Astrocyte (in vitro differentiated cells and primary cell): ENCODE data around the gene GAD2. TPM values are rescaled to one million over a fixed set of nuclear protein-coding genes. Genes with fewer than 3 reads are reported as not detected.

ENCODE experiments used
- DNase-seq: peaks from one replicate; pipeline ENCODE4 v3.0.0-alpha.2; 2010; ENCODE audit warnings: low read depth
- FAIRE-seq: peaks from 2 replicates; lab custom pipeline; 2011; peaks lifted over from hg19 to GRCh38; lab: Jason Lieb, UNC
- H2AFZ ChIP-seq: 2 replicates; pipeline ENCODE4 v1.6.0; 2012; ENCODE audit warnings: low read depth, low read length, inconsistent platforms
- H3K27ac ChIP-seq: 2 replicates; pipeline ENCODE4 v1.5.1; 2011; ENCODE audit warnings: low read depth, low read length, inconsistent platforms
- H3K27me3 ChIP-seq: 2 replicates; pipeline ENCODE4 v1.6.0; 2011; ENCODE audit warnings: low read length, inconsistent platforms; ENCODE audit not compliant: insufficient read depth
- H3K36me3 ChIP-seq: 2 replicates; pipeline ENCODE4 v1.5.1; 2011; ENCODE audit warnings: low read length, inconsistent platforms; ENCODE audit not compliant: insufficient read depth
- H3K4me1 ChIP-seq: 2 replicates; pipeline ENCODE4 v1.5.1; 2011; ENCODE audit warnings: low read length, inconsistent platforms; ENCODE audit not compliant: insufficient read depth
- H3K4me2 ChIP-seq: 2 replicates; pipeline ENCODE4 v1.6.0; 2012; ENCODE audit warnings: low read length, inconsistent platforms
- H3K4me3 ChIP-seq: 2 replicates; pipeline ENCODE4 v1.5.1; 2011; ENCODE audit warnings: low read depth, mild to moderate bottlenecking, low read length, inconsistent platforms; ENCODE audit not compliant: insufficient read depth
- H3K79me2 ChIP-seq: 2 replicates; pipeline ENCODE4 v1.6.0; 2012; ENCODE audit warnings: mild to moderate bottlenecking, low read length, inconsistent platforms; ENCODE audit not compliant: insufficient read depth
- H3K9ac ChIP-seq: 2 replicates; pipeline ENCODE4 v1.6.0; 2012; ENCODE audit warnings: mild to moderate bottlenecking, low read length, inconsistent platforms
- H3K9me3 ChIP-seq: 2 replicates; pipeline ENCODE4 v1.5.1; 2012; ENCODE audit warnings: low read depth, mild to moderate bottlenecking, low read length, inconsistent platforms; ENCODE audit not compliant: insufficient read depth
- H4K20me1 ChIP-seq: 2 replicates; pipeline ENCODE4 v1.6.0; 2012; ENCODE audit warnings: low read length, inconsistent platforms; ENCODE audit not compliant: insufficient read depth
- H3K27ac Mint-ChIP-seq: one replicate; pipeline ENCODE4 v1.8.0; 2021; ENCODE audit warnings: mild to moderate bottlenecking, mixed read lengths; ENCODE audit not compliant: unreplicated experiment
- H3K27me3 Mint-ChIP-seq: one replicate; pipeline ENCODE4 v1.8.0; 2021; ENCODE audit warnings: low read depth, mixed read lengths; ENCODE audit not compliant: unreplicated experiment
- H3K36me3 Mint-ChIP-seq: one replicate; pipeline ENCODE4 v1.8.0; 2021; ENCODE audit warnings: low read depth, mixed read lengths; ENCODE audit not compliant: unreplicated experiment
- H3K4me1 Mint-ChIP-seq: one replicate; pipeline ENCODE4 v1.8.0; 2021; ENCODE audit warnings: low read depth, mixed read lengths; ENCODE audit not compliant: unreplicated experiment
- H3K4me3 Mint-ChIP-seq: one replicate; pipeline ENCODE4 v1.8.0; 2021; ENCODE audit warnings: mild to moderate bottlenecking, moderate library complexity, mixed read lengths; ENCODE audit not compliant: unreplicated experiment
- H3K9me3 Mint-ChIP-seq: one replicate; pipeline ENCODE4 v1.8.0; 2021; ENCODE audit warnings: mild to moderate bottlenecking, mixed read lengths; ENCODE audit not compliant: unreplicated experiment
- EZH2 ChIP-seq: IDR thresholded peaks from 2 replicates; pipeline ENCODE4 v1.6.1; 2012; ENCODE audit warnings: mild to moderate bottlenecking, low read length, inconsistent platforms; ENCODE audit not compliant: insufficient read depth
- total RNA-seq: library from RNA; stranded (reverse); gene quantifications from 2 replicates; pipeline ENCODE4 v1.2.1, GENCODE V29; 2021
- TF ChIP-seq, protein P1 (sequence below): IDR thresholded peaks from 2 replicates; pipeline ENCODE4 v1.5.1; 2011; ENCODE audit warnings: low read depth, mild to moderate bottlenecking, inconsistent platforms, low read length, moderate library complexity; ENCODE audit not compliant: insufficient read depth

GAD2 gene
- total RNA-seq, 1 donor from 2014 or later, result not detected

DNA sequence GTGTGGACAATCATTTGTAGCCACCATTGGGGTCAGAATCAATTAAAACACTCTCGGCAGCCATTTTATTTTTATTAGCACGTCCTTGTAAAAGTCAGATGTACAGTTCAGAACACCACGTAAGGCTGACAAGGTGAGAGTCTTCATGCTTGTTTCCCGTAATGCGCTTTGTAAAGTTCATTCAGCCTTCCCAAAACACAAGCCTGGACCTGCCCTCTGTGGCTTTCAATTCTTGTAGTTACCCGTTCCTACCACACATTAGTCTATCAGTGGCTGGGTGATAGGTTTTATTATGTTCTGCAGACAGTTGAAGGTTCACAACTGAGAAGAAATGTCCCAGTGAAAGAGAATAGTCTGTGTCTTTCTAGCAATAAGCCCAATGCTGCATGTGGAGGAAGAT lies 35.4 kb downstream of the GAD2 start:
- no peak overlapping the region for H3K9ac ChIP-seq
- TF ChIP-seq, protein P1, sequence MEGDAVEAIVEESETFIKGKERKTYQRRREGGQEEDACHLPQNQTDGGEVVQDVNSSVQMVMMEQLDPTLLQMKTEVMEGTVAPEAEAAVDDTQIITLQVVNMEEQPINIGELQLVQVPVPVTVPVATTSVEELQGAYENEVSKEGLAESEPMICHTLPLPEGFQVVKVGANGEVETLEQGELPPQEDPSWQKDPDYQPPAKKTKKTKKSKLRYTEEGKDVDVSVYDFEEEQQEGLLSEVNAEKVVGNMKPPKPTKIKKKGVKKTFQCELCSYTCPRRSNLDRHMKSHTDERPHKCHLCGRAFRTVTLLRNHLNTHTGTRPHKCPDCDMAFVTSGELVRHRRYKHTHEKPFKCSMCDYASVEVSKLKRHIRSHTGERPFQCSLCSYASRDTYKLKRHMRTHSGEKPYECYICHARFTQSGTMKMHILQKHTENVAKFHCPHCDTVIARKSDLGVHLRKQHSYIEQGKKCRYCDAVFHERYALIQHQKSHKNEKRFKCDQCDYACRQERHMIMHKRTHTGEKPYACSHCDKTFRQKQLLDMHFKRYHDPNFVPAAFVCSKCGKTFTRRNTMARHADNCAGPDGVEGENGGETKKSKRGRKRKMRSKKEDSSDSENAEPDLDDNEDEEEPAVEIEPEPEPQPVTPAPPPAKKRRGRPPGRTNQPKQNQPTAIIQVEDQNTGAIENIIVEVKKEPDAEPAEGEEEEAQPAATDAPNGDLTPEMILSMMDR, result no peak
- TF ChIP-seq EZH2, result no peak
- H3K9me3 ChIP-seq, result no peaks in the 10 kb centered on the region
- no peak overlapping the region for H3K27ac ChIP-seq
- H3K36me3 Mint-ChIP-seq, result no peaks in the 10 kb centered on the region
- H3K9me3 Mint-ChIP-seq, result peaks cover 3% of the 10 kb centered on the region
- H3K27me3 Mint-ChIP-seq, result peaks cover 1% of the 10 kb centered on the region
- no peak overlapping the region for H3K4me2 ChIP-seq
- peaks cover 4% of the 10 kb centered on the region for H3K4me1 Mint-ChIP-seq
- no peaks in the 10 kb centered on the region for H3K36me3 ChIP-seq
- no peak for FAIRE-seq
- no peak for DNase-seq
- no peaks in the 10 kb centered on the region for H3K79me2 ChIP-seq
- no peaks in the 10 kb centered on the region for H4K20me1 ChIP-seq
- no peak overlapping the region for H3K4me3 ChIP-seq
- no peak overlapping the region for H2AFZ ChIP-seq
- no peak overlapping the region for H3K27ac Mint-ChIP-seq
- no peak overlapping the region for H3K4me3 Mint-ChIP-seq
- no peaks in the 10 kb centered on the region for H3K27me3 ChIP-seq
- H3K4me1 ChIP-seq, result no peaks in the 10 kb centered on the region

DNA sequence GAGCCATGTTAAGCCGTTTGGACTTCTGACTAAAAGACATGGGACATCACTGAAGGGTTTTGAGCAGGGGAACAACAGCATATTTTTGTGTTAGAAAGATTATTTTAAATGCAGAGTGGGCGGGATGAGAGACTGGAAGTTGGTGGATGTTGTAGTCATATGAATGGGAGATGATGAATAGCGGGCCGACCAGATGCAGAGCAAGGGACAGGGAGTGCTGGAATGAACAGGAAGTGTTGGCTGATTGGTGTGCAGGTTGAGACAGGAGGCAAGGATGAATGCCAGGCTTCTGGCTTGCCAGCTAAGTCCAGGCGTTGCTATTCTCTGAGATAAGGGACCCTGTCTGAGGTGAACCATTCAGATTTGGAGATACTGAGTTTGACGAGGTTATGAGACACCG lies 38.0 kb downstream of the GAD2 start:
- TF ChIP-seq, protein P1, result no peak
- no peak for TF ChIP-seq EZH2
- Mint-ChIP-seq H3K36me3 (no peaks in the 10 kb centered on the region), H3K4me1 (no peaks in the 10 kb centered on the region), H3K27me3 (peaks cover 5% of the 10 kb centered on the region), H3K4me3 (no peak overlapping the region), H3K9me3 (peaks cover 4% of the 10 kb centered on the region), H3K27ac (no peak overlapping the region)
- Histone ChIP-seq H3K4me3 (no peak overlapping the region), H4K20me1 (no peaks in the 10 kb centered on the region), H3K4me1 (no peaks in the 10 kb centered on the region), H3K9ac (no peak overlapping the region), H3K79me2 (no peaks in the 10 kb centered on the region), H3K36me3 (no peaks in the 10 kb centered on the region), H3K4me2 (no peak overlapping the region), H2AFZ (no peak overlapping the region), H3K27ac (no peak overlapping the region), H3K27me3 (no peaks in the 10 kb centered on the region), H3K9me3 (no peaks in the 10 kb centered on the region)
- DNase-seq, result no peak
- no peak for FAIRE-seq

DNA sequence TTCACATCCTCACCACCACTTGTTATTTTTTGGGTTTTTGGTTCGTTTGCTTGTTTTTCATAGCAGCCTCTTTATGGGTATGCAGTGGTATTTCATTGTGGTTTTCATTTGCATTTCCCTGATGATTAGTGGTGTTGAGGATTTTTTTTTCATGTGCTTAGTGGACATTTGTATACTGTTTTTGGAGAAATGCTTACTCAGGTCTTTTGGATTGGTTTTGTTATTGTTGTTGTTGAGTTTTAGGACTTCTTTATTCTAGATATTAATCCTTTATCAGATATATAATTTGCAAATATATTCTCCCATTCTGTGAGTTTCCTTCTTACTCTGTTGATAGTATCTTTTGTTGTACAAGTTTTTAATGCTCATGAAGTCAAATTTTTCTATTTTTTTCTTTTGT lies 42.8 kb downstream of the GAD2 start:
- Histone ChIP-seq H3K9me3 (no peaks in the 10 kb centered on the region), H3K9ac (no peak overlapping the region), H3K4me1 (no peaks in the 10 kb centered on the region), H2AFZ (no peak overlapping the region), H3K79me2 (no peaks in the 10 kb centered on the region), H3K4me3 (no peak overlapping the region), H4K20me1 (no peaks in the 10 kb centered on the region), H3K4me2 (no peak overlapping the region), H3K27me3 (no peaks in the 10 kb centered on the region), H3K27ac (no peak overlapping the region), H3K36me3 (no peaks in the 10 kb centered on the region)
- H3K36me3 Mint-ChIP-seq, result no peaks in the 10 kb centered on the region
- H3K4me3 Mint-ChIP-seq, result no peak overlapping the region
- no peak overlapping the region for H3K27ac Mint-ChIP-seq
- peaks cover 4% of the 10 kb centered on the region for H3K27me3 Mint-ChIP-seq
- no peak for TF ChIP-seq EZH2
- TF ChIP-seq, protein P1, result no peak
- H3K9me3 Mint-ChIP-seq, result peaks cover 2% of the 10 kb centered on the region
- DNase-seq (no peak), FAIRE-seq (no peak)
- H3K4me1 Mint-ChIP-seq, result no peaks in the 10 kb centered on the region
